Measurements from ENCODE around the gene ZNF616.

- no peak for TF ChIP-seq POLR2AphosphoS5 (IDR thresholded peaks at IDR 0.05; ENCODE audit: low read depth, low read length)
- no peak for TF ChIP-seq MAX (IDR thresholded peaks at IDR 0.05)
- no peak for TF ChIP-seq CTCF (IDR thresholded peaks at IDR 0.05 in 2 of 3, conservative IDR thresholded peaks at IDR 0.05 in 1 of 3; ENCODE audit: borderline replicate concordance in 1 of 3, insufficient read depth in 1 of 3, low read depth in 2 of 3, low read length in 2 of 3)
- TF ChIP-seq, protein P1, sequence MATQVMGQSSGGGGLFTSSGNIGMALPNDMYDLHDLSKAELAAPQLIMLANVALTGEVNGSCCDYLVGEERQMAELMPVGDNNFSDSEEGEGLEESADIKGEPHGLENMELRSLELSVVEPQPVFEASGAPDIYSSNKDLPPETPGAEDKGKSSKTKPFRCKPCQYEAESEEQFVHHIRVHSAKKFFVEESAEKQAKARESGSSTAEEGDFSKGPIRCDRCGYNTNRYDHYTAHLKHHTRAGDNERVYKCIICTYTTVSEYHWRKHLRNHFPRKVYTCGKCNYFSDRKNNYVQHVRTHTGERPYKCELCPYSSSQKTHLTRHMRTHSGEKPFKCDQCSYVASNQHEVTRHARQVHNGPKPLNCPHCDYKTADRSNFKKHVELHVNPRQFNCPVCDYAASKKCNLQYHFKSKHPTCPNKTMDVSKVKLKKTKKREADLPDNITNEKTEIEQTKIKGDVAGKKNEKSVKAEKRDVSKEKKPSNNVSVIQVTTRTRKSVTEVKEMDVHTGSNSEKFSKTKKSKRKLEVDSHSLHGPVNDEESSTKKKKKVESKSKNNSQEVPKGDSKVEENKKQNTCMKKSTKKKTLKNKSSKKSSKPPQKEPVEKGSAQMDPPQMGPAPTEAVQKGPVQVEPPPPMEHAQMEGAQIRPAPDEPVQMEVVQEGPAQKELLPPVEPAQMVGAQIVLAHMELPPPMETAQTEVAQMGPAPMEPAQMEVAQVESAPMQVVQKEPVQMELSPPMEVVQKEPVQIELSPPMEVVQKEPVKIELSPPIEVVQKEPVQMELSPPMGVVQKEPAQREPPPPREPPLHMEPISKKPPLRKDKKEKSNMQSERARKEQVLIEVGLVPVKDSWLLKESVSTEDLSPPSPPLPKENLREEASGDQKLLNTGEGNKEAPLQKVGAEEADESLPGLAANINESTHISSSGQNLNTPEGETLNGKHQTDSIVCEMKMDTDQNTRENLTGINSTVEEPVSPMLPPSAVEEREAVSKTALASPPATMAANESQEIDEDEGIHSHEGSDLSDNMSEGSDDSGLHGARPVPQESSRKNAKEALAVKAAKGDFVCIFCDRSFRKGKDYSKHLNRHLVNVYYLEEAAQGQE (IDR thresholded peaks at IDR 0.05; ENCODE audit: low read depth), result no peak
- no peak for TF ChIP-seq SRF (IDR thresholded peaks at IDR 0.05; ENCODE audit: low read depth)
- TF ChIP-seq, protein P2, sequence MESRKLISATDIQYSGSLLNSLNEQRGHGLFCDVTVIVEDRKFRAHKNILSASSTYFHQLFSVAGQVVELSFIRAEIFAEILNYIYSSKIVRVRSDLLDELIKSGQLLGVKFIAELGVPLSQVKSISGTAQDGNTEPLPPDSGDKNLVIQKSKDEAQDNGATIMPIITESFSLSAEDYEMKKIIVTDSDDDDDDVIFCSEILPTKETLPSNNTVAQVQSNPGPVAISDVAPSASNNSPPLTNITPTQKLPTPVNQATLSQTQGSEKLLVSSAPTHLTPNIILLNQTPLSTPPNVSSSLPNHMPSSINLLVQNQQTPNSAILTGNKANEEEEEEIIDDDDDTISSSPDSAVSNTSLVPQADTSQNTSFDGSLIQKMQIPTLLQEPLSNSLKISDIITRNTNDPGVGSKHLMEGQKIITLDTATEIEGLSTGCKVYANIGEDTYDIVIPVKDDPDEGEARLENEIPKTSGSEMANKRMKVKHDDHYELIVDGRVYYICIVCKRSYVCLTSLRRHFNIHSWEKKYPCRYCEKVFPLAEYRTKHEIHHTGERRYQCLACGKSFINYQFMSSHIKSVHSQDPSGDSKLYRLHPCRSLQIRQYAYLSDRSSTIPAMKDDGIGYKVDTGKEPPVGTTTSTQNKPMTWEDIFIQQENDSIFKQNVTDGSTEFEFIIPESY (IDR thresholded peaks at IDR 0.05; ENCODE audit: extremely low read depth, insufficient replicate concordance, low read length), result no peak
Observed at GRCh38 chr19:52065399-52065798, 74.3 kb downstream of the ZNF616 start.

Data from HCT116 (cell line).